DLD1 (cell line): Measurements from ENCODE around the gene RUFY4.
"Not testable (repeated sequence)": the region's sequence is repeated elsewhere in the genome, so short reads cannot be mapped to it uniquely, and the experiment has no call there.

Source experiments
- in situ Hi-C: cut with HindIII; loops from 2 replicates; pipeline ENCODE4 v1.10.0; 2017; ENCODE audit warnings: low sequenced_read_pairs

The RUFY4 gene

GRCh38 chr2:218082586-218083351 lies 13.7 kb downstream of the RUFY4 start:
- in situ Hi-C loops = no loop called here

GRCh38 chr2:218083352-218083676 lies 14.3 kb downstream of the RUFY4 start:
- in situ Hi-C loops = no loop called here

GRCh38 chr2:218086478-218086877 lies 17.4 kb downstream of the RUFY4 start:
- in situ Hi-C loops = no loop called here

GRCh38 chr2:218089259-218089658 lies 20.2 kb downstream of the RUFY4 start:
- in situ Hi-C loops = no loop called here

- in situ Hi-C loops = no loop called here
Measured at GRCh38 chr2:218091746-218092145, 22.7 kb downstream of the RUFY4 start.

- in situ Hi-C loops = no loop called here
Measured at GRCh38 chr2:218093879-218094278, 24.8 kb downstream of the RUFY4 start.

GRCh38 chr2:218095853-218096252 lies 26.8 kb downstream of the RUFY4 start:
- in situ Hi-C loops = no loop called here

GRCh38 chr2:218097975-218098374 lies 28.9 kb downstream of the RUFY4 start:
- in situ Hi-C loops = no loop called here

GRCh38 chr2:218108834-218109233 lies 39.8 kb downstream of the RUFY4 start:
- in situ Hi-C loops = not testable (repeated sequence)

GRCh38 chr2:218121789-218122188 lies 52.7 kb downstream of the RUFY4 start:
- in situ Hi-C loops = not testable (repeated sequence)

GRCh38 chr2:218122286-218122685 lies 53.2 kb downstream of the RUFY4 start:
- in situ Hi-C loops = not testable (repeated sequence)

GRCh38 chr2:218123986-218124385 lies 54.9 kb downstream of the RUFY4 start:
- in situ Hi-C loops = no loop called here

GRCh38 chr2:218125095-218125494 lies 56.0 kb downstream of the RUFY4 start:
- in situ Hi-C loops = no loop called here

- in situ Hi-C loops = no loop called here
Measured at GRCh38 chr2:218125626-218126080, 56.6 kb downstream of the RUFY4 start, which contains the start of gene CXCR2. TSS of gene CXCR2 (plus strand) at chr2:218126028. CDS start at chr2:218134802, 8,774 bp downstream.

GRCh38 chr2:218127929-218128455 lies 58.9 kb downstream of the RUFY4 start:
- in situ Hi-C loops = no loop called here

- in situ Hi-C loops = no loop called here
Measured at GRCh38 chr2:218128781-218129457, 59.9 kb downstream of the RUFY4 start.

- in situ Hi-C loops = no loop called here
Measured at GRCh38 chr2:218129458-218130135, 60.5 kb downstream of the RUFY4 start.

- in situ Hi-C loops = no loop called here
Measured at GRCh38 chr2:218130377-218130776, 61.3 kb downstream of the RUFY4 start.

- in situ Hi-C loops = no loop called here
Measured at GRCh38 chr2:218130822-218131221, 61.8 kb downstream of the RUFY4 start.

GRCh38 chr2:218137514-218137913 lies 68.5 kb downstream of the RUFY4 start:
- in situ Hi-C loops = no loop called here

GRCh38 chr2:218138047-218138446 lies 69.0 kb downstream of the RUFY4 start:
- in situ Hi-C loops = no loop called here
